Activated T-helper 1 cell treated with anti-CD3 and anti-CD28 coated beads, Interleukin-12 subunit alpha, Interleukin-12 subunit beta, Interleukin-2, Interleukin-4 antibody, amounts not matched to agents 30 ng/mL and 10 ng/mL and 1 ng/mL, durations not matched to agents 14 hours and 24 hours and 36 hours (primary cell): ENCODE results near the gene ETFA. TPM values are rescaled to one million over a fixed set of nuclear protein-coding genes. Genes with fewer than 3 reads are reported as not detected.
"Not testable (repeated sequence)": the region's sequence is repeated elsewhere in the genome, so short reads cannot be mapped to it uniquely, and the experiment has no call there.

Experiments used
- DNase-seq: peaks from one replicate; pipeline ENCODE4 v3.0.0; 2021; ENCODE audit warnings: low spot score
- H3K27ac Mint-ChIP-seq: one replicate; pipeline ENCODE4 v1.8.0; 2021; ENCODE audit warnings: mild to moderate bottlenecking, mixed read lengths
- H3K27me3 Mint-ChIP-seq: one replicate; pipeline ENCODE4 v1.8.0; 2022; ENCODE audit warnings: mild to moderate bottlenecking, moderate library complexity, mixed read lengths; ENCODE audit not compliant: insufficient read depth
- H3K36me3 Mint-ChIP-seq: one replicate; pipeline ENCODE4 v1.8.0; 2021; ENCODE audit warnings: low read depth, mixed read lengths
- H3K4me1 Mint-ChIP-seq: one replicate; pipeline ENCODE4 v1.8.0; 2021; ENCODE audit warnings: low read depth, mixed read lengths
- H3K4me3 Mint-ChIP-seq: one replicate; pipeline ENCODE4 v1.8.0; 2021; ENCODE audit warnings: mild to moderate bottlenecking, moderate library complexity, mixed read lengths
- H3K9me3 Mint-ChIP-seq: one replicate; pipeline ENCODE4 v1.8.0; 2021; ENCODE audit warnings: mixed read lengths
- intact Hi-C: fragments of 100-400 bp; cut with micrococcal nuclease; formaldehyde crosslinking; loops from one replicate; pipeline ENCODE4 v1.15.1; 2024
- total RNA-seq: library from RNA; stranded (reverse); gene quantifications from 2 replicates; pipeline ENCODE4 v1.2.3, GENCODE V29; 2022

ETFA gene
- total RNA-seq, 1 donor from 2014 or later, result 129 TPM

- H3K9me3 Mint-ChIP-seq, result peaks cover 3% of the 10 kb centered on the region
- H3K27me3 Mint-ChIP-seq, result peaks cover under 1% of the 10 kb centered on the region
- H3K4me3 Mint-ChIP-seq, result no peak overlapping the region
- no peak overlapping the region for H3K27ac Mint-ChIP-seq
- peaks cover 6% of the 10 kb centered on the region for H3K36me3 Mint-ChIP-seq
- intact Hi-C loops, result no loop called here
- H3K4me1 Mint-ChIP-seq, result peaks cover 17% of the 10 kb centered on the region
- no peak for DNase-seq
These were observed 7.4 kb downstream of the ETFA start for GRCh38 chr15:76303909-76304308.

GRCh38 chr15:76299786-76300185 is 11.5 kb downstream of the ETFA start:
- H3K36me3 Mint-ChIP-seq, result peaks cover 2% of the 10 kb centered on the region
- no peaks in the 10 kb centered on the region for H3K4me1 Mint-ChIP-seq
- no peak overlapping the region for H3K4me3 Mint-ChIP-seq
- H3K9me3 Mint-ChIP-seq, result no peaks in the 10 kb centered on the region
- intact Hi-C loops, result no loop called here
- no peak overlapping the region for H3K27ac Mint-ChIP-seq
- no peak for DNase-seq
- no peaks in the 10 kb centered on the region for H3K27me3 Mint-ChIP-seq

- no peak overlapping the region for H3K4me3 Mint-ChIP-seq
- no peak overlapping the region for H3K27ac Mint-ChIP-seq
- intact Hi-C loops, result no loop called here
- H3K36me3 Mint-ChIP-seq, result peaks cover 2% of the 10 kb centered on the region
- DNase-seq, result no peak
- no peaks in the 10 kb centered on the region for H3K9me3 Mint-ChIP-seq
- H3K4me1 Mint-ChIP-seq, result no peaks in the 10 kb centered on the region
- H3K27me3 Mint-ChIP-seq, result no peaks in the 10 kb centered on the region
These were observed 12.3 kb downstream of the ETFA start for GRCh38 chr15:76298986-76299385.

GRCh38 chr15:76297951-76298350 is 13.3 kb downstream of the ETFA start:
- H3K9me3 Mint-ChIP-seq, DNase-seq, H3K36me3 Mint-ChIP-seq, H3K27me3 Mint-ChIP-seq, H3K27ac Mint-ChIP-seq, intact Hi-C loops, H3K4me1 Mint-ChIP-seq, H3K4me3 Mint-ChIP-seq: not testable (repeated sequence)

GRCh38 chr15:76296849-76297248 is 14.4 kb downstream of the ETFA start:
- intact Hi-C loops, result no loop called here
- H3K4me1 Mint-ChIP-seq, result peaks cover 10% of the 10 kb centered on the region
- H3K27ac Mint-ChIP-seq, result no peak overlapping the region
- no peak for DNase-seq
- no peak overlapping the region for H3K4me3 Mint-ChIP-seq
- no peaks in the 10 kb centered on the region for H3K9me3 Mint-ChIP-seq
- no peaks in the 10 kb centered on the region for H3K27me3 Mint-ChIP-seq
- peaks cover 8% of the 10 kb centered on the region for H3K36me3 Mint-ChIP-seq

GRCh38 chr15:76294463-76294862 is 16.8 kb downstream of the ETFA start:
- H3K27me3 Mint-ChIP-seq, H3K9me3 Mint-ChIP-seq, H3K4me3 Mint-ChIP-seq, DNase-seq, H3K27ac Mint-ChIP-seq, intact Hi-C loops: not testable (repeated sequence)
- Mint-ChIP-seq H3K4me1 (peaks cover 14% of the 10 kb centered on the region), H3K36me3 (peaks cover 14% of the 10 kb centered on the region)

GRCh38 chr15:76293361-76293760 is 17.9 kb downstream of the ETFA start:
- H3K4me3 Mint-ChIP-seq, result no peak overlapping the region
- no peaks in the 10 kb centered on the region for H3K9me3 Mint-ChIP-seq
- peaks cover 14% of the 10 kb centered on the region for H3K4me1 Mint-ChIP-seq
- intact Hi-C loops, result no loop called here
- peaks cover 14% of the 10 kb centered on the region for H3K36me3 Mint-ChIP-seq
- H3K27me3 Mint-ChIP-seq, result no peaks in the 10 kb centered on the region
- H3K27ac Mint-ChIP-seq, result no peak overlapping the region
- no peak for DNase-seq

GRCh38 chr15:76289582-76289981 is 21.7 kb downstream of the ETFA start:
- H3K36me3 Mint-ChIP-seq, result peaks cover 29% of the 10 kb centered on the region
- intact Hi-C loops, result no loop called here
- H3K9me3 Mint-ChIP-seq, result no peaks in the 10 kb centered on the region
- H3K27me3 Mint-ChIP-seq, result no peaks in the 10 kb centered on the region
- DNase-seq, result no peak
- H3K4me3 Mint-ChIP-seq, result no peak overlapping the region
- H3K27ac Mint-ChIP-seq, result no peak overlapping the region
- H3K4me1 Mint-ChIP-seq, result peaks cover 30% of the 10 kb centered on the region

GRCh38 chr15:76286271-76286879 is 24.9 kb downstream of the ETFA start:
- no peaks in the 10 kb centered on the region for H3K27me3 Mint-ChIP-seq
- peak overlapping the region; percentile 52 for H3K27ac Mint-ChIP-seq
- peaks cover 22% of the 10 kb centered on the region for H3K4me1 Mint-ChIP-seq
- H3K36me3 Mint-ChIP-seq, result peaks cover 33% of the 10 kb centered on the region
- intact Hi-C loops, result loop anchor here (2.0 kb wide), 1 partner anchor 50 kb away; the partner anchor contains the start of gene ISL2
- no peak for DNase-seq
- peak overlapping the region; percentile 66 for H3K4me3 Mint-ChIP-seq
- H3K9me3 Mint-ChIP-seq, result no peaks in the 10 kb centered on the region

- H3K9me3 Mint-ChIP-seq, result no peaks in the 10 kb centered on the region
- peaks cover 22% of the 10 kb centered on the region for H3K4me1 Mint-ChIP-seq
- peaks cover 38% of the 10 kb centered on the region for H3K36me3 Mint-ChIP-seq
- DNase-seq, result no peak
- intact Hi-C loops, result no loop called here
- no peaks in the 10 kb centered on the region for H3K27me3 Mint-ChIP-seq
- no peak overlapping the region for H3K27ac Mint-ChIP-seq
- no peak overlapping the region for H3K4me3 Mint-ChIP-seq
These were observed 25.9 kb downstream of the ETFA start for GRCh38 chr15:76285241-76285825.

GRCh38 chr15:76282465-76282864 is 28.8 kb downstream of the ETFA start:
- no peaks in the 10 kb centered on the region for H3K9me3 Mint-ChIP-seq
- peaks cover 54% of the 10 kb centered on the region for H3K36me3 Mint-ChIP-seq
- DNase-seq, result no peak
- H3K4me3 Mint-ChIP-seq, result no peak overlapping the region
- H3K4me1 Mint-ChIP-seq, result peaks cover 22% of the 10 kb centered on the region
- H3K27ac Mint-ChIP-seq, result no peak overlapping the region
- no peaks in the 10 kb centered on the region for H3K27me3 Mint-ChIP-seq
- intact Hi-C loops, result no loop called here

- no peak for DNase-seq
- Mint-ChIP-seq H3K36me3 (peaks cover 46% of the 10 kb centered on the region), H3K27ac (no peak overlapping the region), H3K4me1 (peaks cover 7% of the 10 kb centered on the region), H3K9me3 (no peaks in the 10 kb centered on the region), H3K4me3 (no peak overlapping the region), H3K27me3 (no peaks in the 10 kb centered on the region)
- intact Hi-C loops, result no loop called here
These were observed 32.6 kb downstream of the ETFA start for GRCh38 chr15:76278651-76279050.

- H3K36me3 Mint-ChIP-seq, result peaks cover 37% of the 10 kb centered on the region
- intact Hi-C loops, result no loop called here
These were observed 36.4 kb downstream of the ETFA start for GRCh38 chr15:76274821-76275220.

GRCh38 chr15:76274226-76274625 is 37.0 kb downstream of the ETFA start:
- H3K27me3 Mint-ChIP-seq, result no peaks in the 10 kb centered on the region
- H3K36me3 Mint-ChIP-seq, result peaks cover 40% of the 10 kb centered on the region
- intact Hi-C loops, result no loop called here
- H3K9me3 Mint-ChIP-seq, result no peaks in the 10 kb centered on the region
- no peak for DNase-seq
- no peak overlapping the region for H3K4me3 Mint-ChIP-seq
- H3K27ac Mint-ChIP-seq, result no peak overlapping the region
- H3K4me1 Mint-ChIP-seq, result no peaks in the 10 kb centered on the region

More at GRCh38 chr15:76274821-76275220, 36.4 kb downstream of the ETFA start:
- H3K27me3 Mint-ChIP-seq, result no peaks in the 10 kb centered on the region
- H3K4me1 Mint-ChIP-seq, result no peaks in the 10 kb centered on the region
- H3K27ac Mint-ChIP-seq, result no peak overlapping the region
- no peak for DNase-seq
- no peaks in the 10 kb centered on the region for H3K9me3 Mint-ChIP-seq
- H3K4me3 Mint-ChIP-seq, result no peak overlapping the region
